Measurements from ENCODE around the gene ATP9B.
A peak's percentile ranks its signal among the peaks of the same experiment; 100 is the strongest.
"Not testable (repeated sequence)": the region's sequence is repeated elsewhere in the genome, so short reads cannot be mapped to it uniquely, and the experiment has no call there.

ATP9B gene

DNA sequence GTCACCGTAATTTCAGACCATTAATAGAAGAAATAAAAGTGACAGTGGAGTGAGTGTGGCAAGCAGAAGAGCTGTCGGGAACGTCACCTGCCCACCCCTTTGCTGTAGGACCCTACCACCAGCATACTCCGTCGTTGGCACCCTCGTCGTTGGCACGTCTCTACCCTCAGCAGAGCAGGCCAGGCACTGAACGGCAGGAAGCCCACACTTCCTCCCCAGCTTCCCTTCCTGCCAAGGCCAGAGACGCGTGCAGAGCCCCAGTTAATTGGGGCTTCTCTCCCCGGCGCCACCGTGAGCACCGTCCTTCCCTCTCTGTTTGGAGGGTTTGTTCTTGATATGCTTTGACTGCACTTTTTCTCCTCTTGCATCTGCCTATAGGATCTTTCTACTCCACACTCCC is 299.5 kb downstream of the ATP9B start:
- DNase-seq: no peak

DNA sequence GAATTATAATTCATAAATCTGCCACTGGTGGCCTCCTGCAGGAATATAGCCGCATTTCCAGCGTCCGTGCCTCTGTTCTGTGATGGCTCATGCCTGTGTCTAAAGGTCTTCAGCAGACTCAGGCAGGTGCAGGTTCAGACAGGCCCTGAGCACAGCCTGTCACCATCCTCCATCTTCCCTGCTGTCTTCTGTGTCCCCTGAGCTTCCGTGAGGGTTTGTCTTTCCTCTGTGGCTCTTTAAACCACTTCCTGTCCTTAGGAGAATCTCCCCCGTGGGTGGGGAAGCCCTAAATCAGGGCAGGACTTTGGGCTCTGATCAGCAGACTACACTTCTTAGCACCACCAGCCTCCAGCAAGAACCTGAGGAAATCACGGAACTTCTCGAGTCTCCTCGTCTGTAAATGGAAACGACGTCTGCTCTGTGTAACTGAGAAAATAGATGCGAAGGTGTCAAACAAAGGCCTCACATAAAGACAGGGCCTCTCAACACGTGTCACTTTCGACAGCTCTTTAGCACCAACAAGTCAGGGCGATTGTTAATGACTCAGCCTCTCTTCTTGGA is 302.4 kb downstream of the ATP9B start:
- DNase-seq: no peak

DNA sequence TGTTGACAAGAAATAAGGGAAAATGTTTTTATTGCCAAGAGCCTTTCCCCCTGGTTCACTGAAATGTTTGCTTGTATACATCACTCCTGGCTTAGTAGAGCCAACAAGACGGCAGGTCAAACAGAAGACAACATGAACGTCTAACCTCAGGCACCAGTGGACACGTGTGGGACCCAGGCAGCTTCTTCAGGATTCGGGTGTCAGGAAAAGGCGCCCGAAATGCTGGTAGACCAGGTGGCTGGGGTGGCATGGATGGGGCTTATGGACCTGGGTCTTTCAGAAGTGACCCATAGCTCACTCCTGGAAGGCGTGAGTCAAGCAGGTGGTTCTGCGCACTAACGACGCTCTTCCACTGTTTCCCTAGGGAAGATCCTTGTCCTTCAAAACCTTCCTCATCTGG is 303.3 kb downstream of the ATP9B start:
- DNase-seq: no peak

DNA sequence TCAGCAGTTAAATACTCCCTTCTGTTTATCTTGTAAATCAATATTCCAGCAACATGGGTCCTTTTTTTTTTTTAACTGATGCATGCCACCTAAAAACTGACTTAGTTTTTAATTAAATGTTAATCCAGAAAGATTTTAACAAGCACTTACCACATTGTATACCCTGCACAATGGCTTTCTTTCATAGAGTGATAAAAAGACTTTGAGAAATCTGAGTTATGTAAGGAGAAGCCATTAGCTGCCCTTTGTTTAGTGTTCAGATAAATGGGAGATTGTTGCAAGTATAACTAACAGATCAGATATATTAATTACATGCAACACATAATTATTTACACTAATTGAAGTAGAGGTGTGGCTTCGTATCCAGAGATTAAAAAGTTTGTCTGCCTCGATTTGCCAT is 303.8 kb downstream of the ATP9B start:
- no peak for DNase-seq

DNA sequence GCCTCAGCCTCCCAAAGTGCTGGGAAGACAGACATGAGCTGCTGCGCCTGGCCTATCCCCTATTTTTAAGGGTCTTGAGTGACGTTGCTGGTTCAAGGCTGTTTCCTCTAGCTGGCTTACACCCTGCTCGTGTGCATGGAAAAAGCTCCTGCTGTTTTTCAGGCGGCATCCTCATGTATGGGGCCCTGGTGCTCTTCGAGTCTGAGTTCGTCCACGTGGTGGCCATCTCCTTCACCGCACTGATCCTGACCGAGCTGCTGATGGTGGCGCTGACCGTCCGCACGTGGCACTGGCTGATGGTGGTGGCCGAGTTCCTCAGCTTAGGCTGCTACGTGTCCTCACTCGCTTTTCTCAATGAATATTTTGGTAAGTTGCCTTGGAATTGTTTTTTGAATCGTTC is 304.5 kb downstream of the ATP9B start:
- DNase-seq: no peak

DNA sequence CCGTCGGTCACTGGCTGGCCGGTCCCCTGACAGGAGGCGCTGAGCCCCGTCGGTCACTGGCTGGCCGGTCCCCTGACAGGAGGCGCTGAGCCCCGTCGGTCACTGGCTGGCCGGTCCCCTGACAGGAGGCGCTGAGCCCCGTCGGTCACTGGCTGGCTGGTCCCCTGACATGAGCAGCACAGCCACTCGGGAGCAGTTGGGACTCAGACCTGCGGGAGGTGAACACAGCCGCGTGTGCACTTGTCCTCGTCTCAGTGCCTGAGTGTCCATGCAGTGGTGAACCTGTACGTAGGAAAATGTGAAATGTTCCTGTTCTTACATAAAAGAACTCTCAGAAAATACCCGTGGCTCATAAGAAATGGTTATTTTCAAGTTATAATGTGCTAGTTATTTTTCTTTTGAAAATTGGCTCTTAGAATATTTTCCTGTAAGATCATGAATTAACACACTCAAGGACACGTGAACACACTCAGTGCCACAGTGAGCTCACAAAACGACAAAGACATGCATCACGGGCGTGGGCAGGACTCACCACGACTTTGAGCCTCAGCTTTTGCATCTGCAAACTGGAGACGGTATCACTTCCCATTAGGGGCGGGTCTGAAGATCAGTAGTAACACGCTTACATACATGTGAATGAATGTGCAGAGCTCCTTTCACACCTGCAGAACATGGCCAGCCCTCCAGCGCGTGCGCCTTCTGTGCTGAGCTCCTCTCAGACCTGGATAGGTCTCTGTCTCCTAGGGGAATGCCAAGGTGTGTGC is 305.4 kb downstream of the ATP9B start:
- no peak for DNase-seq

DNA sequence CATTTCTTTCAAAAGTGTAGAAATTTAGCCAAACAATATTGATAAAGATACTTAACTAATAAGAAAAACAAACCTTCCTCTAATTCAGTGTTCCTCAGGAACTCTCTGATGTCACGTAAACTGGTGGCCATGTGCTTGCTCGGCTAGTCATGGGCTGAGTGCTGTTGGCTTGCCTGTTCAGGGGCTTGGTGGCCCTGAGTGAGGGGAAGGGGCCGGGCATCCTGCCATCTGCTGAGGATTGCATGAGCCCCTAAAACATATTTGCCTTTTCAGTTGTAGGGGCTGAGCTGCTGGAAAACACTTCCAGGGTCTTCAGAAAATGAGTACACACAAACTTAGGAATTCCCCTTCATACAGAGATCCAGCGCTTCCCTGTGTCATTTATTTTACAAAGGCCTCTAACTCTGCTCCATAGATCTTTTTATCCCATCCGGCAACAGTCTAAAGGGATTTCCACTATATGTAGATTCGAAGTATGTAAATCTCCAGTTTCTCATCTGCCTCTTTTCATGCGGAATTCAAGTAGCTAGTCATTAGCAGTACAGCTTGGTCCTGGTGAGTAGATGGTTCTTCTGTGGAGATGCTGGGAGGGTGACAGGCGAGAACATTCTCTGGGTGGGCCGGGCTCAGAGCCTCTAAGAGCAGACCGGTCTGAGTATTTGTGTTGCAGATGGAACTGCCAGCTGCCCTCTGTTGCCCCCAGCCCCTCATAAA is 306.4 kb downstream of the ATP9B start:
- no peak for DNase-seq

DNA sequence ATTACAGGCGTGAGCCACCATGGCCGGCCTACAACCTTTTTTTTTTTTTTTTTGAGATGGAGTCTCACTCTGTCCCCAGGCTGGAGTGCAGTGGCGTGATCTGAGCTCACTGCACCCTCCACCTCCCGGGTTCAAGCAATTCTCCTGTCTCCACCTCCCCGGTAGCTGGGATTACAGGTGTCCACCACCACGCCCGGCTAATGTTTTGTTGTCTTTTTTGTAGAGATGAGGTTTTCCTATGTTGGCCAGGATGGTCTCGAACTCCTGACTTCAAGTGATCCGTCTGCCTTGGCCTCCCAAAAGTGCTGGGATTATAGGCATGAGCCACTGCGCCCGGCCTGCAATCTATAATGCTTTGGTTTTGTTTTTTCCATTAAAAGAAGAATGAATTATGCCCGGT is 307.5 kb downstream of the ATP9B start:
- not testable (repeated sequence) for DNase-seq

DNA sequence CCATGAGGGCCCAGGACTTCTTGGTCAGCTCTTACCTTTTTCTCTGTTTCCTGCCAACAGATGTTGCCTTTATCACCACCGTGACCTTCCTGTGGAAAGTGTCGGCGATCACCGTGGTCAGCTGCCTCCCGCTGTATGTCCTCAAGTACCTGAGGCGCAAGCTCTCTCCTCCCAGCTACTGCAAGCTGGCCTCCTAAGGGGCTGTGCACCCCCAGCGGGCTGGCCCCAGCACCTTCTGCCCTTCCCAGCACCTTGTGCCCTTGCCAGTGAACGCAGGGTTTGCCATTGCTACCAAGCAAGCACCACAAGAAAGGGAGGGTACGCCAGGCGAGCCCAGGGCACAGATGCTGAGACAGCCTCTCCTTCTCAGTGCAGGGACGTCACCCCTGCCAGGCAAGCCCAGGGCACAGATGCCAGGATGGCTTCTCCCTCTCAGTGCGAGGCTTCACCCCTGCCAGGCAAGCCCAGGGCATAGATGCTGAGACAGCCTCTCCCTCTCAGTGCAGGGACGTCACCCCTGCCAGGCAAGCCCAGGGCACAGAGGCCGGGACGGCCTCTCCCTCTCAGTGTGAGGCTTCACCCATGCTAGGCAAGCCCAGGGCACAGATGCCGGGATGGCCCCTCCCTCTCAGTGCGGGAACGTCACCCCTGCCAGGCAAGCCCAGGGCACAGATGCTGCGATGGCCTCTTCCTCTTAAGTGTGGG is 308.1 kb downstream of the ATP9B start:
- no peak for DNase-seq

DNA sequence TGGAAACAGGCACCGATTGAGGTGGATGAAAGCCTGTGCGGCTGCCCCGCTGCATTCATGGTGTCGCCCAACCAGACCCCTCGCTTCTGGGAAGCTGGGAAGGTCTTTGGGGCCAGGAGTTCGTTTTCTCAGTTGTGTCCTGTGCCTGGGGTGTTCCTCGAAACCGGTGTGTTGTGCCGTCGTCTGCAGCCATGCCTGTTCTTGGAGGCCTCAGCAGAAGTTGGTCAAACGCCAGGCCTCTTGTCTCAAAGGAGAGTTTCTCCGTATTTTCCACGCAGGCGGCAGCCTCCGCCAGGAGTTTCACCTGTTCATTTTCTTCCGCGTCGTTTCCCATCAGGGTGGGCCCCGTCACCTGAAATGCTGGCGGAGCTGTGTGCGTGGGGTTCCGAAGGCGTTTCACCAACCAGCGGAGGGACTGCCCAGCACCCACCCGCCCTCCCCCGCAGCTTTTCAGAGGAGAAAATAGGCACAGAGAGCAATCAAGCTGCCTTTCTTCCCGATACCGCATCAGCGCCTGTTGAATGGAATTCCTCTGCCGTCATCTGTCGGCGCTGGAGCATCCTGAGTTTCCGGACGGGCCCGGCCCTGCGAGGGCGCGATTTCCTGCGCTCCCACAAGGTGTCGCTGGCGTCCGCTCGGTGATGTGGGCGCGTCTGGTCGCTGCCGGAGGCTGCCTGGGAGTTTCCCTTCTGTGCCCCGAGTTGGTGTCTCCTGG is 309.5 kb downstream of the ATP9B start:
- DNase-seq: peak; percentile 87 to 90

DNA sequence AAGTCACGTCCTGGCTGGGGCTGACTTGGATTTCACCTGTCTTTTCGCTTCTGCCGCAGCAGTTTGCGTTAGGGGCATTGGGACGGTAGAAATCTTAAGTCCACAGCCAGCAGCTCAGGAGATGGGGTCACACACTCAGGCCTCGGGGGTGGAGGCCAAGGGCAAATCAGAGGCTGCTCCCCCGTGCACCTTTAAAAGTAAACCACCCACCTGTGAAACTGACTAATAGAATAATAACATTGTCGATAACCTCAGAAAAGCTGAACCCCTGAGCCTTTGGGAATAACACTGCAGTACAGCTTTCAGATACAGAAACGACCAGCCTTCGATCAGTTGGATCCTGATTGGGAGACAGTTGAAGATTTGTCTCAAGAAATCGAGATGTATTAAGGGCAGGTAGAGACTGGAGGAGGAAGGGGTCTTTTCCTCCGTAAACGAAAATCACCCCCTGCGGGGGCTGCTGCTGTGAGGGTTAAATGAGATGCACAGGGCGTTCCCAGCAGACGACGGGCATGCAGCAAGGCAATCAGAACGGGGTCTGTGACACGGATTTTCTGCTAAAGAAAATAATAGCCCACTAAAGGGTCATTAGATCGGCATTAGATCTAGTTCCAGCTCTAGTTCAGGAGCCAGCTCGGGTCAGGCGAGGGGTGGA is 310.2 kb downstream of the ATP9B start:
- DNase-seq: no peak

DNA sequence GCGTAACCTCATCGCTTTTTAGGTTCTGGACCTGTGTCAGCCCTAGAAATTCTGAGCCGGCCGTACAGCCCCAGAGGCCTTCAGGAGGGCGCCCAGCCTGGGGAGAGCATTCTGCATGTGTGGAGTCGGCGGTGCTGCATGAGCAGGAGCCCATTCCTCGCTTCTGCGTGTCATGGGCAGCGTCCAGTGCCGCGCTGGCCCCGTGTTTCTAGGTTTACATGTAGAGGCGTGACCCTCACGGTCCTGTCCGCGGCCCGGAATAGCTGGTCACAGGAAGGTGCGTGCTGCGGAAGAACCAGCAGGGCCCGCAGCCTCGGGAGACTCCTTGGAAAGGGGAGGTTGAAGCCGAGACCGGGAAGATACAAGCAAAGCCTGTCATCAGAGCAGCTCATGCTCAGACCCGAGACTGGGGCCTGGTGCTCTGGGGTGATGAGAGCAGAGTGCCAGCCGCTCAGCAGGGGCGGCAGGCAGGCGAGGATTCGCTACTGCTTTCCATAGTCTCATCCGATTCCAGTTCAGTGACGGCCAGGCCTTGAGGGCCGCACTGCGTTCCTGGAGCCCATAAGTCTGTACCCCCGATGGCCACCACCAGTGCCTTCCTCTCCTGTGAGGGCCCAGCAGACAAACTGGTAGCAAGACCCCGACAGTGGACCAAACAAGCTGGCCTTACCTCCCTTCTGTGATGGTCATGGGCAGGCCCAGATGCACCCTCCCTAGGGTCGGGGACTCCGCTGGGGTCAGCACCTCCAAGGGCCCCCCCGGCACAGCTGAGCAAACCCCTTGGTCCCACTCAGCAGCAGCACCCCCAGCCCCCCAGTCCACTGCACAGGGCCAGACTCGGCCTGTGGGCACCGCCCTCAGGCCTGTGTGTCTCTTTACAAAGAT is 311.0 kb downstream of the ATP9B start:
- DNase-seq: no peak

DNA sequence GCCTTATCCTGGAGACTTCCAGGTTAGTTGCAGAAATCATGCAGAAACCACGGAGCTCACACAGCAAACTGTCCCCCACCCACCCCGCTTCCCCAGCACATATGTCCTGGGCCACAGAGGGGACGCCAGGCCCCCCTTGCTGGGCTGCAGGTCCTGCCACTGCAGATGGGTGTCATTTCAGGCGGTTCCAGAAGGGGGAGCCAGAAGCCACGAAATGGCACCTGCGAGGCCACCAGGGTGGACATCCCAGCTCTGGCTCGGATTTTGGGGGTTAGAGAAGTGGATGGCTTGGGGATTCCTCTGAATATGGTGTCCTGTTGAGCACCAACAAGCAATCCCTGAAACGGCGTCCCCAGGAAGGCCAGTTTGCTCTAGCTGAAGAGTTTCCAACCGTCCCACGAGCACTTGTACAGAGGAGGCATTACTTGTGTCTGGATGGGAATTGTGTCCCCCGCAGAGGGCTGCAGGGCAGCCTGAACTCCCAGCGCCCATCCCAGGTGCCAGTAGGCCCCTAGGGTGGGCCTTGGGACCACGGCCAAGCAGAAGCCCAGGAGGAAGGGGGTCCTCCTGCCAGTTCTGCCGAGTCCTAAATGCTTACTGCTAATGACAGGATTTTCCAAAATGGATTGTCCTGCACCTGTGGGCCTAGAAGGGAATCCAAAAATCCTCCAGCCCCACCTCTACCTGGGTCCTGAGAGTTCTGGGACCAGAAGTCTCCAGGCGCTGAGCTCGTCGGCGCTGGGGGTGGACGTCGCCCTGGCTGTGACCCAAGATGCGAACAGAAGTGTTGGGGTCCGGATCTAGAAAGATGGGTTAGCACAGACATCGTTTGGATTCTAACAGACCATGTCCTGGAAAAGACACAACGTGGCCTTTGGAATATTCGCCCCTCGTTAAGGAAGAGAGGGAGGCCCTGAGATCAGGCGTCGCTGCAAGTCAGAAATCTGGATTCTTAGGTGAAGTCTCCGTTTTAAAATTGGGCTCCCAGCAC is 311.9 kb downstream of the ATP9B start:
- DNase-seq: peak; percentile 83 to 85

DNA sequence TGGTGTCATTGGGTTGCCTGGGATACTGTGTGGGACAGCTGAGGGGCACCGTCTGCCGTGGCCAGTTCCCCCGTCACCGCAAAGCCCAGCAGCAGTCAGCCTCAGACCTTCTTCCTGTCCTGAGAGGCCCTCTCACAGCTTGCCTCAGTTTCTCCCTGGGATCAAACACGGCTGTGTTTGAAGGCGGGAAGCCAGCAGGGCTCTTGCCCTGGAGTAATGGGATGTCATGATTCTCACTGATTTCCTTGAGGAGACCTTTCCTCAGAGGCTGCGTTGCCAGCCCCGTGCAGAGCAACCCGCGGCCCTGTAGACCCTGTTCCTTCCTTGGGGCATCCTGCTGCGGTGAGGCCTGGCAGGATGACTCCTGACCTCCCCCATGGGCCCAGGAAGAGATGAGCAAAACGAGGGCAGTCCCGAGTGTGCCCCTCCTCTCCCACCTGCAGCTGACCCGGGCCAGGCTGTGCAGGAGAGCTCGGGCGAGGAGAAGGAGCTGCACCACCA is 312.7 kb downstream of the ATP9B start:
- no peak for DNase-seq

DNA sequence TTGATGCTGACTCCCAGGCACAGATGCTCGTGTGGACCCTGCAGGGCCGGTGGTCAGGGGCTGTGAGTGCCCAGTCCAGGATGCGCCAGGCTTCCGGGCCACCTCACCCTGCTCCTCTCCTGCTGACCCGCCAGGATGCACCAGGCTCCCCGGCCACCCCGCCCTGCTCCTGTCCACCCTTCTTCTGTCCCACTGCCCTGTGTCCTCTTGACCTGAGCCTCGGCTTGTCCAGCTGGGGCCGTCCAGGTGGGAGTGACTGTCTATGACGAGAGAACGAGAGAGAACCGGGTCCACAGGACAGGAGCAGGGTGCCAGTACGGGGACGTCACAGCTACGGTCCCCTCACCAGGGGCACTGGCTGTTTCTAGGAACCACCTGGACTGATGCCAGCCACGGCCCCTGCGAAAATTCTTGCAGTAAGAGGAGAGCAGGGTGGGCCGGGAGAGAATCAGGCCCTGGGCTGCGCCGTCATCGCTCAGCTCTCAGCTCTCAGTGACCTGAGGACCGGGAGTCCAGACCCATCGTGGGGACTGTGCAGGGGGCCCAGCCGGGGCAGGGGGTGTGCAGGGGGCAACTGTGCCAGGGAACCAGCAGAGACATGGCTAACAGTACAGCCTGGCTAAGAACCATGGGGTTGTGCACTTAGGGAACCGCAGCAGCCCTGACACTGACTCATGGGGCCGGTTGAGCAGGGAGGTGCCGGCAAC is 313.6 kb downstream of the ATP9B start:
- DNase-seq: no peak

DNA sequence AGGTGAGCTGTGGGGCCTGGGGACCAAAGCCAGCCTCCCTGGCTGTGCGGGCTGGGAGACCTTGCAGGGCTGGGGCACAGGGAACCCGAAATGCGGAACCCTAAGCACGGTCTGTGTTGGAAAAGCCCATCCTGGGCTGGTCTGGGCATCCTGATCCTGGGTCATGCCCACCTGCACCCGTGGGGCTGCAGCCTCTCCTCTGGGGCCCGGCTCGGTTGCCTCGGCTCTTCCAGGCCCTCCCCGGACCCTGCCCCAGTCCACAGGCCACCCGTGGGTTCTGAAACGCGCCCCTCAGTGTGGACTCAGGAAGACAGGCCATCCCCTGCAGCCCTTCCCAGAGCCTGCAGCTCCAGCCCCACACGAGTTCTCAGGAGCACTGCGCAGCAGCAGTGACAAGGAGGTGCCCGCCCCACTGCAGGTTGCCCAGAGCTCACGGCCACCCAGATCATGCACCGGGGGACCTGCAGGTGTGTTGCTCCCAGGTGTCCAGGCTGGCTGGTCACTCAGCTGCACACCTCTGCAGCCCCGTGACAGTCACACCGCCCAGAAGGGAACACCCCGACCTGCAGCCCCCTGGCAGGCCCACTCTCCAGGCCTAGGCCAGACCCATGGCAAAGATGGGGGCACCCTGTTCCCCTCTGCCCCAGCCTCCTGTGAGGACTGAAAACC is 314.3 kb downstream of the ATP9B start:
- no peak for DNase-seq

DNA sequence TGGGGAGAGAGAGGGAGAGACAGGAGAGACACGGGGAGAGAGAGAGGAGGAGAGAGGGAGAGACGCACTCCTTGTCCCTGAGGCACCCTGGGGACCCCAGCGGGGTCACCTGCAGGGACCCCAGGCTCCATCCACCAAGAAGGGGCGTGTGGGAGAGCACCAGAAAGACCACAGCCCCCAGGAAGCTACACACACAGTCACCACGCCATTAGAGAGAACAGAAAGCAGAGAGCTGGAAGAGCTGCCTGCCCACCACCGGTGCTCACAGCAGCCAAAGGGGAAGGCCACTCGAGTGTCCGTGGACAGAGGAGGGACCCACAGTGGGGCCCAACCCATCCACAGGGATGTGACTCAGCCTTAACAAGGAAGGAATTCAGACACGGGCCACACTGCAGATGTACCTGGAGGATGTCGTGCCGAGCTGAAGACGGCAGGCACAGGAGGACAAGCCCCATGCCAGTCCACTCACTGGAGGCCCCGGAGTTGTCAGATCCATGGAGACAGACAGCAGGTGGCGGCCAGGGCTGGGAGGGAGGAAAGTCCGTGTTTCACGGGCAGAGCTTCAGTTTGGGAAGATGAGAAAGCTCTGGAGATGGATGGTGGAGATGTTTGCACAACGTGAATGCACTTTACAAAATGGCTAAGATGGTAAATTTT is 315.1 kb downstream of the ATP9B start:
- no peak for DNase-seq

DNA sequence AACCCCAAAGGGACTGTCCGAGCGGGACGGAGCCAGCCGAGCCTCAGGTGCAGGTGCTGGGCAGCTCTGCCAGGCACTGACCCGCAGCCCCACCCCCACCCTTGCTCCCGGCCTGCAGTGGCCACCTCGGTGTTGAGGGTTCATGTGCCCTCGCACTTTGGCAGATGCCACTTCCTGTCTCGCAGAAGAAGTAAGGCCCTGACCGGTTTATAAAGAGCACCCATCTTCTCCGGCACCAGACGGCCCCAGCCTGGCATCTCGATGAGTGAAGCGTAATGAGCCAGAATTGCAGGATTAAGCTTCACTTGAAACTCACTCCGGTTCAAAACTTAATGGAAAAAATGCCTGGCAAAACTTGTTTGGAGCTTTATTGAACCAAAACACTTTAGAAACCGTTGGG is 315.6 kb downstream of the ATP9B start:
- no peak for DNase-seq

All from activated CD4-positive, alpha-beta T cell treated with anti-CD3 and anti-CD28 coated beads, Interleukin-2, amount 50 U/mL, for 48 hours (primary cell).